ENCODE measurements around the gene NRROS.

Gene NRROS

DNA sequence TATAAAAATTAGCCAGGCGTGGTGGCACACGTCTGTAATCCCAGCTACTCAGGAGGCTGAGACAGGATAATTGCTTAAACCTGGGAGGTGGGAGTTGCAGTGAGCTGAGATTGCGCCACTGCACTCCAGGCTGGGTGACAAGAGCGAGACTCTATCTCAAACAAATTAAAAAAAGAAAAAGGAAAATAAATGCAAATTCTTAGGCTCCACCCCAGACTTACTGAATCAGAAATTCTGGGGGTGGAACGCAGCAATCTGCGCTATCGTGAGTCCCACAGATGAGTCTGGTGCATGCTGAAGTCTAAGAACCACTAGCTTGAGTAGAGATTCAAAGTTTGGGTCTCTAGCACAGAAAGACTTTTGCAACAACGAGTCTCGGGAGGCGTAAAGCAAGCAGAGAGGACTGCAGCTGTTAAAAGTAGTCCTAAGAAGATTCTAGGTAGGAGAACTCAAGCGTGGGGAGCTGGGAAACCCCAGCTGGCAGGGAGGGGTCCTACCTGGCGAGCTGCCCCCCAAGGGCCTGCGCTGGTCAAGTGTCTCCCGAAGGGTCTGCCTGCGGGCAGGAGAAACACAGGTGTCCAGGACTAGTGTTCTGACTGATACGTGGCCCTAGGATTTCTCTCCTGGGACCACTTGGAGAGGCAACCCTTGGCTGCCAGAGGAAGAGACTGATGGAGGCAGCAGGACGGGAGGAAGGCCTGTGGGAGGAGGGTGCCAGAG is 50.6 kb downstream of the NRROS start:
- no peak for DNase-seq

- DNase-seq: no peak
Measured at GRCh38 chr3:196691386-196691785, 51.9 kb downstream of the NRROS start.

- DNase-seq: no peak
Measured at GRCh38 chr3:196694202-196694638, 54.7 kb downstream of the NRROS start.

GRCh38 chr3:196694941-196695848 is 55.7 kb downstream of the NRROS start:
- no peak for DNase-seq

DNA sequence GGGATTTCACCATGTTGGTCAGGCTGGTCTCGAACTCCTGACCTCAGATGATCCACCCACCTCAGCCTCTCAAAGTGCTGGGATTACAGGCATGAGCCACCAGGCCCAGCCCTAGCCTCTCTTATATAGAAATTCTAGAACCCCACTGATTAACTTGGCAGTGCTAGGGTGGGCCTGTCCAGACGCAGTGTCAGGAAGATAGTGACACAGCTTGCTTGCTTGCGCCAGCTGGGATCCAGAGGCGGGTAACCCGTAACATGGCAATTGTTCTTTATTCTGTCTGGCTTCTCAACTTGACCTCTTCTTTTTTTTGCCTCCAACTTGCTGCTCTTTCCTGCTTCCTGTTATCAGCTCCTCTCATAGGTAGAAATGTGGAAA is 56.3 kb downstream of the NRROS start:
- DNase-seq: no peak

DNA sequence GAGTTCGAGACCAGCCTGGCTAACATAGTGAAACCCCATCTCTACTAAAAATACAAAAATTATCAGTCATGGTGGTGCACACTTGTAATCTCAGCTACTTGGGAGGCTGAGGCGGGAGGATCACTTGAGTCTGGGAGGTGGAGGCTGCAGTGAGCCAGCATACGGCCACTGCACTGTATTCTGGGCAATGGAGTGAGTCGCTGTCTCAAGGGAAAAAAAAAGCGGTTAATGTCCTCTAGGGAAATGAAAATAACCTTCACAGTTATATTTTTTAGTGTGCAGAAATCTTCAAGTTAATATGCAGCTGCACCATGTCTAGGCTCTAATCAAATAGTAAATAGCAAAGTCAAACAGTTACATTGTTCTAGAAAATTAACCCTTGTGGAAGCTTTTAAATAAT is 57.8 kb downstream of the NRROS start:
- no peak for DNase-seq

DNA sequence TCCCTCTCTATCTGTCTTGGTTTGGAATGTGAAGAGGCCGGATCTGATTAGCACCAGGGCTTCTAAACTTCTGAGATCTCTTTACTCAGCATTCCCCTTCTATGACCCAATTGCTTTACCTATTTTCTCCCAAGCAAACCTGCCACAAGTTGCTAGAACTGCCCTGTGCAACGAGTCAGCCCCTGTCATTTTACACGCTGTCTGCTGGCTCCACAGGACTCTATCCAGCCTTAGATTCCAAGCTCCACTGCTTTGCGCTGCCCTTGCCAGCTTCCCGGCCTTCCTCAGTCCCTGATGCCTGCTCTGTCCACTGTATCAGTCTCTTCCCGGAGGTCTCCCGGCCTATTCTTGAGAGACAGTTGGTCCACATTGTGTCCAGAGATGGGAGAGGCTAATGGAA is 60.3 kb downstream of the NRROS start:
- DNase-seq: no peak

- DNase-seq: no peak
Measured at GRCh38 chr3:196700801-196701200, 61.3 kb downstream of the NRROS start.

GRCh38 chr3:196706327-196706726 is 66.8 kb downstream of the NRROS start:
- DNase-seq: no peak

DNA sequence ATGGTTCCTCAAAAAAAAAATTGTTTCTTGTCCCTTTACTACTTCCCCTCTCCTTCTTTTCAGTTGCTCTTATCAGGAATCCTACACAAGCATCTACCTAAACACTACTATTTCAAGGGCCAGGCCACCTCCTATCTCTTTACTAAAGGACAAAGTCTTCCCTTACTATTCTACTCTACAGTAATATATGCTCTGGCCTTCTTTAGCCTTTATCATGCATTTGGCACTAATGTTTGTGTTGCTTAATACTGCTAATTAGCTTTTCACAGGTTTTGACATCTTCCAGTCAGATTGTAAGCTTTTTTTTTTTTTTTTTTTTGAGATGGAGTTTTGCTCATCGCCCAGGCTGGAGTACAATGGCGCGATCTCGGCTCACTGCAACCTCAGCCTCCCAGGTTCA is 67.2 kb downstream of the NRROS start:
- no peak for DNase-seq

GRCh38 chr3:196707566-196707965 is 68.1 kb downstream of the NRROS start:
- no peak for DNase-seq

GRCh38 chr3:196708467-196708866 is 69.0 kb downstream of the NRROS start:
- DNase-seq: no peak
